ENCODE measurements around the gene AGO1.

AGO1 gene

GRCh38 chr1:35899941-35900340 lies 16.9 kb downstream of the AGO1 start:
- TF ChIP-seq CTCF (conservative IDR thresholded peaks at IDR 0.05; ENCODE audit: low read depth, low read length), result no peak
- no peaks in the 10 kb centered on the region for H3K36me3 ChIP-seq (ENCODE audit: insufficient read depth)
- H3K27ac ChIP-seq, result no peak overlapping the region
- no peaks in the 10 kb centered on the region for H3K79me2 ChIP-seq (ENCODE audit: insufficient read depth, low read depth)
- no peak overlapping the region for H3K4me2 ChIP-seq
- H3K9ac ChIP-seq, result no peak overlapping the region
- H4K20me1 ChIP-seq (ENCODE audit: insufficient read depth), result no peaks in the 10 kb centered on the region
- no peaks in the 10 kb centered on the region for H3K4me1 ChIP-seq (ENCODE audit: low read depth, poor library complexity, severe bottlenecking)
- no peak overlapping the region for H3K4me3 ChIP-seq (IDR thresholded peaks at IDR 0.05; ENCODE audit: insufficient read depth, low read depth, low read length)
- H2AFZ ChIP-seq (ENCODE audit: low read depth), result no peak overlapping the region
- H3K27me3 ChIP-seq (ENCODE audit: insufficient read depth, low read depth), result no peaks in the 10 kb centered on the region

- no peak overlapping the region for H3K27ac ChIP-seq
- H3K4me3 ChIP-seq (IDR thresholded peaks at IDR 0.05; ENCODE audit: insufficient read depth, low read depth, low read length), result no peak overlapping the region
- H3K4me1 ChIP-seq (ENCODE audit: low read depth, poor library complexity, severe bottlenecking), result no peaks in the 10 kb centered on the region
- no peak overlapping the region for H3K9ac ChIP-seq
- TF ChIP-seq CTCF (conservative IDR thresholded peaks at IDR 0.05; ENCODE audit: low read depth, low read length), result no peak
- H4K20me1 ChIP-seq (ENCODE audit: insufficient read depth), result no peaks in the 10 kb centered on the region
- no peaks in the 10 kb centered on the region for H3K27me3 ChIP-seq (ENCODE audit: insufficient read depth, low read depth)
- H3K4me2 ChIP-seq, result no peak overlapping the region
- no peaks in the 10 kb centered on the region for H3K36me3 ChIP-seq (ENCODE audit: insufficient read depth)
- H3K79me2 ChIP-seq (ENCODE audit: insufficient read depth, low read depth), result no peaks in the 10 kb centered on the region
- no peak overlapping the region for H2AFZ ChIP-seq (ENCODE audit: low read depth)
Observed at GRCh38 chr1:35901235-35901634, 18.2 kb downstream of the AGO1 start.

- no peaks in the 10 kb centered on the region for H3K36me3 ChIP-seq (ENCODE audit: insufficient read depth)
- no peak overlapping the region for H3K4me2 ChIP-seq
- H4K20me1 ChIP-seq (ENCODE audit: insufficient read depth), result no peaks in the 10 kb centered on the region
- TF ChIP-seq CTCF (conservative IDR thresholded peaks at IDR 0.05; ENCODE audit: low read depth, low read length), result no peak
- no peak overlapping the region for H3K9ac ChIP-seq
- H3K4me1 ChIP-seq (ENCODE audit: low read depth, poor library complexity, severe bottlenecking), result no peaks in the 10 kb centered on the region
- H3K79me2 ChIP-seq (ENCODE audit: insufficient read depth, low read depth), result no peaks in the 10 kb centered on the region
- no peaks in the 10 kb centered on the region for H3K27me3 ChIP-seq (ENCODE audit: insufficient read depth, low read depth)
- no peak overlapping the region for H2AFZ ChIP-seq (ENCODE audit: low read depth)
- no peak overlapping the region for H3K27ac ChIP-seq
- no peak overlapping the region for H3K4me3 ChIP-seq (IDR thresholded peaks at IDR 0.05; ENCODE audit: insufficient read depth, low read depth, low read length)
Observed at GRCh38 chr1:35902671-35903070, 19.7 kb downstream of the AGO1 start.

GRCh38 chr1:35914717-35915116 lies 31.7 kb downstream of the AGO1 start:
- H3K27ac ChIP-seq, result no peak overlapping the region
- no peak overlapping the region for H3K4me3 ChIP-seq (IDR thresholded peaks at IDR 0.05; ENCODE audit: insufficient read depth, low read depth, low read length)
- no peaks in the 10 kb centered on the region for H3K4me1 ChIP-seq (ENCODE audit: low read depth, poor library complexity, severe bottlenecking)
- H3K79me2 ChIP-seq (ENCODE audit: insufficient read depth, low read depth), result no peaks in the 10 kb centered on the region
- no peaks in the 10 kb centered on the region for H3K36me3 ChIP-seq (ENCODE audit: insufficient read depth)
- no peak overlapping the region for H2AFZ ChIP-seq (ENCODE audit: low read depth)
- H4K20me1 ChIP-seq (ENCODE audit: insufficient read depth), result no peaks in the 10 kb centered on the region
- no peak overlapping the region for H3K9ac ChIP-seq
- H3K4me2 ChIP-seq, result no peak overlapping the region
- TF ChIP-seq CTCF (conservative IDR thresholded peaks at IDR 0.05; ENCODE audit: low read depth, low read length), result no peak
- H3K27me3 ChIP-seq (ENCODE audit: insufficient read depth, low read depth), result no peaks in the 10 kb centered on the region

GRCh38 chr1:35915693-35916092 lies 32.7 kb downstream of the AGO1 start:
- Histone ChIP-seq H3K4me3 (IDR thresholded peaks at IDR 0.05; ENCODE audit: insufficient read depth, low read depth, low read length) (no peak overlapping the region), H3K27ac (no peak overlapping the region), H3K36me3 (ENCODE audit: insufficient read depth) (no peaks in the 10 kb centered on the region), H3K4me2 (no peak overlapping the region), H2AFZ (ENCODE audit: low read depth) (no peak overlapping the region), H3K79me2 (ENCODE audit: insufficient read depth, low read depth) (no peaks in the 10 kb centered on the region), H3K27me3 (ENCODE audit: insufficient read depth, low read depth) (no peaks in the 10 kb centered on the region), H4K20me1 (ENCODE audit: insufficient read depth) (no peaks in the 10 kb centered on the region), H3K4me1 (ENCODE audit: low read depth, poor library complexity, severe bottlenecking) (no peaks in the 10 kb centered on the region), H3K9ac (no peak overlapping the region)
- no peak for TF ChIP-seq CTCF (conservative IDR thresholded peaks at IDR 0.05; ENCODE audit: low read depth, low read length)
